HG03025 (cell line): ENCODE measurements around the gene DSCAM.

Source experiments
- ATAC-seq: cut with Tn5 transposase; IDR thresholded peaks from one replicate; pipeline ENCODE4 v1.9.1; 2021; ENCODE audit warnings: mild to moderate bottlenecking, moderate library complexity; ENCODE audit not compliant: unreplicated experiment, low FRiP score

The DSCAM gene

DNA sequence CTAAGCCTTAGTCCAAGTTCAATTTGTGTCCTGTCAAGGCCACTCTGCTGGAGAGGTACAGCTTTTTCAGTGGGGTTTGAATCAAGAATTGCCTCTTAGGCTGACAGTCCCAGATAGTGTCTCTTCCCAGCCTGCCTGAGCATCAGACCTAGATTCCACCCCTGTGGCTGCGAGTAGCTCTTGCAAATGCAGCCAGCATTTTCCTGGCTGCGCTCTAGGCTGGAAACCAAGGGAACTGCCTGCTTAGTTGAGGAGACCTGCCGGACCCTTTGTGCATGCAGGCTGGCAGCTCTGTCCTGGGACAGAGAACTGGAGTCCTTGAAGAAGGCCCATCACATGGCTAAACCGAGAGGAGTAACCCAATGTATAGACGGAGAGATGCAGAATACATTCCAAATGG lies 686.0 kb downstream of the DSCAM start:
- ATAC-seq: no peak

DNA sequence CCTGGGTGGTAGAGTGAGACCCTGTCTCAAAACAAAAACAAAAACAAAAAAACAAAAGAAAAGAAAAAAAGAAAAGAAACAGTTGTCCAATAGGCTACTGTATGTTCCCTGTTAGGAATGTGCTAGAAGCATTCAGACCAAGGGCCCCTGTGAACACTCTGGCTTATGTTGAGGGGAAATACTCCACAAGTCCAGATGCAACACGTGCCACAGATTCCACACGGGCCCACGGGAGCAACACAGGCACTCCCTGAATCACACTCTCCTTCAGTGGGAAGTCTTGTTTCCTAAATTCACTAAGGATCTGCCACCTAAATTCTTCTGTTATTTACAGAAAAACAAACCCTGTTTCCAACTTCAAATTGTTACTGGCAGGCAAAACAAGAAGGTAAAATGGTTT lies 688.6 kb downstream of the DSCAM start:
- ATAC-seq: no peak

DNA sequence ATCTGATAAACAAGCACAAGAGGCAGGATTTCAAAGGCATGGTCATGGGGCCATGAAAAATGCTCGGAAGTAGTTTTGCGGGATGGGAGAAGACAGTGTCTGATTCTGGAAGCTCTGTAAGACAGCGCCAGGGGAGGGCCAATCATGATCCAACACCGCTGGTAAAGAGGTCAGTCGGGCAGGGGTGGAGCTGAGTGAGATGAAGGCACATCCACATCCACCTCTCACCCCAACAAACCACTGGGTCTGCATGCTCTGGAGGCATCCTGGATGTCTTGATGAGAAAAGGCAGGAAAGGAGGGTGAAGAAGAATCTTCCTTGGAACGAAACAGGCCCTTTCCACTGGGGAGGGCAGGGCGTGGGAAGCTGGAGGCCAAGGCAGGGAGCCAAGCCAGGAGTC lies 691.4 kb downstream of the DSCAM start:
- ATAC-seq: no peak

DNA sequence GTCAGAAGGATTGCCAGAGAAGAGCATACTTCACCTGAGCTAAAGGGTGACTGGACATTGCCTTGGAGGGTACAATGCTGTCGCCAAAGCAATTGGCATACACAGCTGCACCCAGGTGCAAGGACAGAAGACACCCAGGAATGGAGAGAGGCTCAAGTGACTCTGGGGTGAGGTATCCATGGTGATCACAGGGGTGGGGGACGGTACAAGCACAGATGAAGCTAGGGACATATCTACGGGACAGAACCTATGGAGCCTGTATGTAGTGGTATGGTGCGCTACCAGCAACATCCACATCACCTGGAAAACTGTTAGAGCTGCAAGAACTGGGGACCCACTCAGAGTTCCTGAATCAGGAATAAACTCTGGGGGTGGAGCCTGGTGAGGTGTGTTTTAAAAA lies 693.6 kb downstream of the DSCAM start:
- no peak for ATAC-seq

DNA sequence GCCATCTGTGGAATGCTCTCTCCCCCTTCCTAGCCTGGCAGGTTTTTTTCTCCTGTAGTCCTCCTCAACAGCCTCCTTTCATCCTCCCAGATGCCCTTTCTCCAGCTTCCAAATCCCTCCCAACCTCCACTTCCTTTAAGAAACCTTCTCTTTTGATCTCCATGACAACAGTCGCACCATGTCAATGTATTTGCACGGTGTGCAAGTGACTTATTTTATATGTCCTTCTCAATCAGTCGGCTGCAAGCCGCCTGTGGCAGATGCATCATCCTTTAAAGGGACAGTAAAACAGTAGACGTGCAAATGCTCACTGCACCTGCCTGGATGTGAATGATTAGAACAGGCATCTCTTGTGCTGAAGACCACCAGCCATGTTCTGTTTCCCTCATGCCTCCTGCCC lies 694.5 kb downstream of the DSCAM start:
- ATAC-seq: no peak

DNA sequence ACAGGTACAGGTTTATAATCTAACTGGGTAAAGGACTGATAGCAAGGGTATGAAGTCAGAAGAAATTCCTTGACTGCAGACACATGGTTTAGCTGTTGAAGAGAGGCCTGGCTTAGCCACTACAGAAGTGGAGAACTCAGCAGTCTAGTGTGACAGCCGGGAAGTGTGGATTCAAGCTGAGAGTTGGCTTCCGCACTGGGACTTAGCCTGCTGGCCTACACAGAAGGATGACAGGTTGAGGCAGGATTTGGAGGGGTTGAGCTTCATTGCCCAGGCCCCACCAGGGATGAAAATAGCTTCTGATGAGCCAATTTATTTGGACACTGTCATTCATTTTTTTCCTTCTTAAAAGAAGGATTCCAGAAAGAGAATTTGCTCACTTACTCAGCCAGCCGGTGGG lies 695.3 kb downstream of the DSCAM start:
- no peak for ATAC-seq

DNA sequence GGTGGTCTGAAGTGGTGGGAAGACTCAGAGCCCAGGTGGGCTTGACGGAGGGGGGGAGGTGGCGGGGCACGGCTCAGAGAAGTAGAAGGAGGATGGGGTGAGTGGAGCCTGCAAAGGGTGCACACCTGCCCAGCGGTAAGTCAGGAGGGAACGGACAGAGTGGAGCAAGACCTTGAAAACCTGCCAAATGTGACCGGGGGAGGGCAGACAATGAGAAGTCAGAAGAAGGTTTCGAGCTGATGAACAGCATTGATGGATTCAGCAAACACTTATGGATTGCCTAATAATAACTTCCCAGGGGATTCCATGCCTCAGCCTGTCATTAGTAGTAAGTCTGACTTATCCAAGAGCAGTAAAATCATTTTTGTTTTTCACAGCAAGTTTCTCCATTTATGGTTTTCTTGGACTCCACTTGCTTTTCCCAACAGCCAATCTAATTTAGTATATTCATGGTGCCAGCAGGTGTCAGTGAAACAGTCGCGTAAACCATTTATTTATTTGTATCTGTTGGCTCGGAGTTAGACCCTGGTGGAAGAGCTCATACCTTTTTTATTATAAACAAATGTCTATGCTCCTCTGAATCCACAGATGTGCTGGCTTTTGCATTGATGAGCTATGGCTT lies 700.6 kb downstream of the DSCAM start:
- ATAC-seq: no peak

- no peak for ATAC-seq
Measured at GRCh38 chr21:40143822-40144525, 703.0 kb downstream of the DSCAM start.

- ATAC-seq: no peak
Measured at GRCh38 chr21:40141621-40142020, 705.3 kb downstream of the DSCAM start.

DNA sequence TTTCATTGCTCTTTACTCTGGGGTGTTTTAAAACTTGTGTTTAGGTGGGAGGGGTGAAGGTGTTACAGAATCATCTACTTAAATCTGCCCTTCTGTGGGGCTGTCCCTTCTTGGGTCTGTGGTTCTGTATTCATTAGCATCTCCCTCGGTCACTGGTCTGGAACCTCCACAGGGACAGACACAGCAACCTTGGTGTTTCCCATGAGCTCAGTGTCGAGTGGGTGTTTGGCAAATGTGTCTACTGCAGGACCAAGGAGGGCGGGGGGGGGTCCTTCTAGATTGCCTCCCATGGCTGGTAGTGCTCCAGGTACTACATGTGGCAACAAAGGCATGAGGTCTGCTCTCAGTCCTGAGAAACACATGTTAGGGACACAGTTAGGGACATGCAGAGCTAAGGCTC lies 706.3 kb downstream of the DSCAM start:
- no peak for ATAC-seq

GRCh38 chr21:40139636-40140035 lies 707.3 kb downstream of the DSCAM start:
- ATAC-seq: no peak

DNA sequence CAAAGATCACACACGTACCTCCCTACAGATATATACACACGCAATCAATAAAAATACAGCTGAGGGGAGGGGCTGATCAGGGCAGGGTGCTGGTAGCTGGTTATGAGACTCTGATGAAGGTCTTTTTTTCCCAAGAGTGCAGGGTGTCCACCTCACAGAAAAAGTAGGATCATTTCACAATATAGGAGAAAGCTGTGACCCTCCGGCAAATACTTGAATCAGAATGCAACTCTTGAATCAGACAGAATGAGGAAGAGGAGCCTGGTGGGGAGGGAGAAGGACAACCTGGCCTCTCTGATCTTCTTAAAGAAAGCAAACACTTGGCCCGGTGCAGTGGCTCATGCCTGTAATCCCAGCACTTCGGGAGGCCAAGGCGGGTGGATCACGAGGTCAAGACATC lies 710.4 kb downstream of the DSCAM start:
- no peak for ATAC-seq

DNA sequence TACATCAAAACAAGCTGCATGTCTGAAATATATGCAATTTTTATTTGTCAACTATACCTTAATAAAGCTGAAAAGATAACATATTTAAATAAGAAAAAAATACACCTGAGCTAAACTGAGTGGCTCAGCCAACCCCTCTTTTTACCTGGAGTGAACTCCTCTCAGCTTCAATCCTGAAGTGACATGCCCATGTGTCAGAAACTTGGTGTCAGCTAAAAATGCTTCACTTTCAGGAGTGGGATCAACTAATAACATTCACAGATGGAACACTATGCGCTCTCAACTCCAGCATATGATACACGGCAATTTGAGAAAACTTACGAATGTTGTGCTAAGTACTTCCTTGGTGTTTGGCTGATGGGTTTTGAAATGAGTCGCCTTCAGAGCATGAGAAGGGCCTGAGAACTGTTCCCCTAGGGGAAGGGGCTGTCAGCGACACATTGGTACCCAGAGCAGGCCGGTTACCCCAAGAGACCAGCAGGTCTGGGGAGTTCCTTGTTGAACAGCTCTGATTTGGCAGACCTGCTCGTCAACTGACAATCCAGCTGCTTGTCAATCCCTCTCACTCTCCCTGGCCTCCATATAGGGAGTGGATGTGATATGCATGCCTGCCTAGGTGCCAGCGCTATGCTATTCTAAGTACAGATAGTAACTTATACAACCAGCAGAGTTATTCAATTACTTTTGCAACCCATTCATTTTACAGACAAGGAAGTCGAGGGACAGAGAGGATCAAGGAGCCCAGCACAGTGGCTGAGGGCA lies 712.0 kb downstream of the DSCAM start:
- no peak for ATAC-seq

DNA sequence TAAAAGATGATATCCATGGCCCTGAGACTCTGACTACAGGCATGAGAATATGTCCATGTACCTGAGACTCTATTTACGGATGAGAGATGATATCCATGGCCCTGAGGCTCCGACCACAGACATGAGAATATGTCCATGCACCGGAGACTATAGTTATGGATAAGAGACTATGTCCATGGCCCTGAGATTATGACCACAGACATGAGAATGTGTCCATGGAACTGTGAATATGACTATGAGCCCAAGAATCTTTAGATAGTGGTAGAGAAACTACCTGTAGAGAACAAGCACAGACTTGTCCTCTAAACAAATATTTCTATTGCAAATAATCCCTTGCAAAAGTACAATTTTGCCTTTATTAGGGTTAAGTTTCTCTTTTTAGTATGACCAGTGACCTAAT lies 716.5 kb downstream of the DSCAM start:
- ATAC-seq: no peak

DNA sequence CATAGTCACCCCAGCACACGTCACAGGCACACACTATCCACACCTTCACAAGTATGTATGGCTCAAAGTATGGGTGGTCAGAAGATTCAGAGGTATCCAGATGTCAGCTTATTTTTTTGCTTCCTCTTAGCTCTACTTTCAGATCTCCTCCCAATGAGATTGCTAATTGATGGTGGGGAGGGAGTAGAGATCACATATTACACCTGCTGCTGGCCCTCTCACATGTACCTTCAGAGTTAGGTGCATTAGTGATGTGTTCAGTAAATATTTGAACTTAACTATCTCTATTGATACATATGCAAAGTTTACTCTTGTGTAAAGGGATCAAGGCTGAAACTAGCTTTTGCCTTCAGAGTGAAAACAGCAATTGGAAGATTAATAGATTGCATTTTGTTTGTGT lies 717.1 kb downstream of the DSCAM start:
- ATAC-seq: no peak

GRCh38 chr21:40128891-40129290 lies 718.1 kb downstream of the DSCAM start:
- no peak for ATAC-seq

DNA sequence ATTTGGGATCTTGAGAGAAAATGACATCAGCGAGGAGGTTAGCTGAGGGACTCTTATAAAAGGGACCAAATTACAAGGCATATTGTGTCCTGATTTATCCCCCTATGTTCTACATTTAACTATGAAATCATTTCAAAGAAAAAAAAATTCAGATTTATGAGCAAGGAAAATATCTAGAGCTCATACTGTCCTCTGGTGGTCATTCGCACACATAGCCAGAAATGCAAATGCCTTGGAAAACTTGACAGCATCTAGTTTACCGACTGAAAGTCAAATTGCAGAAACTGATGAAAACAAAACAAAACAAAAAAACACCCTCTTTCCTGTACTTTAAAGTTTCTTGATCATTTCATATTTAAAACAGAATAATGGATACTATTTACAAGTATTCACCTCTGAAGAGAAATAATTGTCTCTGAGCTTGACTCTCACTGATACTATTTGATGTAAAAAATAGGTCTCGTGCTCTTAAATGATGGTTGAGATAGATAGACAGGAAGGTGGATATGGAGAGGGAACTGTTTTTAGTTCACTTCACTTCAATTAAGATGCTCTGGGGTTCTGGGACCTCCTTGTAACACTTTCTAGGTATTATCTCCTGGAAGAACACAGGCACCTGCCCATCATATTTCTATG lies 725.9 kb downstream of the DSCAM start:
- no peak for ATAC-seq

- ATAC-seq: no peak
Measured at GRCh38 chr21:40118527-40118926, 728.4 kb downstream of the DSCAM start.

- ATAC-seq: no peak
Measured at GRCh38 chr21:40117236-40117635, 729.7 kb downstream of the DSCAM start.

DNA sequence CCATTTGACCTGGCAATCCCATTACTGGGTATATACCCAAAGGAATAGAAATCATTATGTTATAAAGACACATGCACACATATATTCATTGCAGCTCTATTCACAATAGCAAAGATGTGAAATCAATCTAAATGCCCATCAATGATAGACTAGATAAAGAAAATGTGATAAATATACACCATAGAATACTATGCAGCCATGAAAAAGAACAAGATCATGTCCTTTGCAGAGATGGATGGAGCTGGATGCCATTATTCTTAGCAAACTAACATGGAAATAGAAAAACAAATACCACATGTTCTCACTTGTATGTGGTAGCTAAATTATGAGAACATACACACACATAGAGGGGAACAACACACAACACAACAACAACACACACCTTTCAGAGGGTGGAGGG lies 731.2 kb downstream of the DSCAM start:
- no peak for ATAC-seq

- ATAC-seq: no peak
Measured at GRCh38 chr21:40102682-40103081, 744.3 kb downstream of the DSCAM start.
